Nephron progenitor cell (in vitro differentiated cells): ENCODE measurements around the gene CETP.

Source experiments
- DNase-seq: peaks from one replicate; pipeline ENCODE4 v3.0.0; 2021
- H3K27ac Mint-ChIP-seq: 2 replicates; pipeline ENCODE4 v1.8.0; 2021; ENCODE audit warnings: mild to moderate bottlenecking, moderate library complexity, mixed read lengths
- H3K27me3 Mint-ChIP-seq: 2 replicates; pipeline ENCODE4 v1.8.0; 2021; ENCODE audit warnings: mild to moderate bottlenecking, low read depth, mixed read lengths; ENCODE audit not compliant: poor library complexity
- H3K36me3 Mint-ChIP-seq: 2 replicates; pipeline ENCODE4 v1.8.0; 2021; ENCODE audit warnings: low read depth, mixed read lengths
- H3K4me1 Mint-ChIP-seq: 2 replicates; pipeline ENCODE4 v1.8.0; 2021; ENCODE audit warnings: mixed read lengths
- H3K4me3 Mint-ChIP-seq: 2 replicates; pipeline ENCODE4 v1.8.0; 2021; ENCODE audit warnings: mild to moderate bottlenecking, moderate library complexity, mixed read lengths
- H3K9me3 Mint-ChIP-seq: 2 replicates; pipeline ENCODE4 v1.8.0; 2021; ENCODE audit warnings: mild to moderate bottlenecking, moderate library complexity, mixed read lengths
- TF ChIP-seq, protein P1 (sequence below): fragments of 200-600 bp; sonication (generic); IDR thresholded peaks from 2 replicates; pipeline ENCODE4 v1.5.0; 2021; ENCODE audit warnings: antibody characterized with exemption

Gene CETP

DNA sequence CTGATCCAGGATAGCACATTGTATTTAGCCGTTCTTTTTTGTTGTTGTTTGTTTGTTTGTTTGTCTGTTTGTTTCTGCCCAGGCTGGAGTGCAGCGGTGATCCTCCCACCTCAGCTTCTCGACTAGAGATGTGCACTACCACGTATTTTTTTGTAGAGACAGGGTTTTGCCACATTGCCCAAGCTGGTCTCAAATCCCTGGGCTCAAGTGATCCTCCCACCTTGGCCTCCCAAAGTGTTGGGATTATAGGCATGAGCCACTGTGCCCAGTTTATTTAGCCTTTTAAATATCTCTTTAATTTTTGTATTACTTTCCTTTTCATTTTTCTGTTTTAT lies 18.4 kb downstream of the CETP start:
- H3K4me3 Mint-ChIP-seq: no peak overlapping the region
- peaks cover 3% of the 10 kb centered on the region for H3K4me1 Mint-ChIP-seq
- no peaks in the 10 kb centered on the region for H3K36me3 Mint-ChIP-seq
- no peaks in the 10 kb centered on the region for H3K9me3 Mint-ChIP-seq
- TF ChIP-seq, protein P1, sequence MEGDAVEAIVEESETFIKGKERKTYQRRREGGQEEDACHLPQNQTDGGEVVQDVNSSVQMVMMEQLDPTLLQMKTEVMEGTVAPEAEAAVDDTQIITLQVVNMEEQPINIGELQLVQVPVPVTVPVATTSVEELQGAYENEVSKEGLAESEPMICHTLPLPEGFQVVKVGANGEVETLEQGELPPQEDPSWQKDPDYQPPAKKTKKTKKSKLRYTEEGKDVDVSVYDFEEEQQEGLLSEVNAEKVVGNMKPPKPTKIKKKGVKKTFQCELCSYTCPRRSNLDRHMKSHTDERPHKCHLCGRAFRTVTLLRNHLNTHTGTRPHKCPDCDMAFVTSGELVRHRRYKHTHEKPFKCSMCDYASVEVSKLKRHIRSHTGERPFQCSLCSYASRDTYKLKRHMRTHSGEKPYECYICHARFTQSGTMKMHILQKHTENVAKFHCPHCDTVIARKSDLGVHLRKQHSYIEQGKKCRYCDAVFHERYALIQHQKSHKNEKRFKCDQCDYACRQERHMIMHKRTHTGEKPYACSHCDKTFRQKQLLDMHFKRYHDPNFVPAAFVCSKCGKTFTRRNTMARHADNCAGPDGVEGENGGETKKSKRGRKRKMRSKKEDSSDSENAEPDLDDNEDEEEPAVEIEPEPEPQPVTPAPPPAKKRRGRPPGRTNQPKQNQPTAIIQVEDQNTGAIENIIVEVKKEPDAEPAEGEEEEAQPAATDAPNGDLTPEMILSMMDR: no peak
- no peak overlapping the region for H3K27ac Mint-ChIP-seq
- no peak for DNase-seq
- H3K27me3 Mint-ChIP-seq: peaks cover 28% of the 10 kb centered on the region

DNA sequence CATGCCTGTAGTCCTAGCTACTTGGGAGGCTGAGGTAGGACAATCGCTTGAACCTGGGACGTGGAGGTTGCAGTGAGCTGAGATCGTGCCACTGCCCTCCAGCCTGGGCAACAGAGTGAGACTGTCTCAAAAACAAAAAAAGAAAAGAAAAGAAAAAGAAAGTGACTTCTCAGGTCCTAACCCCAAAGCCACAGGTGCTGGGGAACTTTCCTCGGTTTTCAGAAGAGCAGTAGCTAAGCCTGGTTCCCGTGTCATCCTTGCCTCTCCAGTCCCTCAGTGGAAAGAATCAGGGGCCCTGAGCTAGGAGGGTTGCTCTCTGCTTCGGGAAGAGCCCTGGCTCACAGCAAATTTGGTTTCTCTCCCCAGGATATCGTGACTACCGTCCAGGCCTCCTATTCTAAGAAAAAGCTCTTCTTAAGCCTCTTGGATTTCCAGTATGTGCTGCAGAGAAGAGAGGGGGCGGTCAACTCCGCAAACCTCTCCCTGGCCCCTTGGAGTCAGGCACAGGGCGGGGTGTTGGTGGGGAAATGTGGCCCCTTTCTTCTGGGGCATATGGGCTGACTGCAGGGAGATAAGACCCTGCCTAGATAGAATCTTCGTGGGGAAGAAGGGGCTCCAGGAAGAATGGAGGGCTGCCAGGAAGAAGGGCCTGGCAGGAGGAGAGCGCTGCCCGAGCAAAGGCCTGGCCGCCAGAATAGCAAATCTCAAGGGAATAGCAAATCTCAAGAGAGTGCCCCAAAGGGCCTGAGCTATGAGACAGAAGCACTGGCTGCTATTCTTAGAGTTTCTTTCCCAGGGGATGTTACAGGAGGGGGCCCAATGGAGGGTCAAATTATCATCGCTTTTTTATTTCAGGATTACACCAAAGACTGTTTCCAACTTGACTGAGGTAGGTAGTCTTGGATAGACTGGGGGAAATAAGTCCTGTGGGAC lies 19.3 kb downstream of the CETP start:
- TF ChIP-seq, protein P1: no peak
- H3K4me1 Mint-ChIP-seq: peaks cover 3% of the 10 kb centered on the region
- H3K9me3 Mint-ChIP-seq: no peaks in the 10 kb centered on the region
- H3K27ac Mint-ChIP-seq: no peak overlapping the region
- no peaks in the 10 kb centered on the region for H3K36me3 Mint-ChIP-seq
- H3K27me3 Mint-ChIP-seq: peaks cover 26% of the 10 kb centered on the region
- no peak for DNase-seq
- H3K4me3 Mint-ChIP-seq: no peak overlapping the region

DNA sequence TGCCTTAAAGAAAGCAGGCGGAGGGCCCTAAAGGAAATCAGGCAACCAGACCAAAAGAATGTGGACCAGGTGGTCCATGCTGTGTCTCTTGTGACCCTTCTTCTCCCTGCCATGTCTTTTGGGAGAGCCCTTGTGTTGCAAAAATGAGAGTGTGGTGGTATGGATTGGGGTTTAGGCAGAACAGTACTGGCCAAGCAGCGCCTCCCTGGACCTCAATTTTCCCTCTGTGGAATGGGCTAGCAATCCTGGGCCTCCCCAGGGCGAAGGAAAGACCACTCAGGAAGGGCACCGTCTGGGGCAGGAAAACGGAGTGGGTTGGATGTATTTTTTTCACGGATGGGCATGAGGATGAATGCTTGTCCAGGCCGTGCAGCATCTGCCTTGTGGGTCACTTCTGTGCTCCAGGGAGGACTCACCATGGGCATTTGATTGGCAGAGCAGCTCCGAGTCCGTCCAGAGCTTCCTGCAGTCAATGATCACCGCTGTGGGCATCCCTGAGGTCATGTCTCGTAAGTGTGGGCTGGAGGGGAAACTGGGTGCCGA lies 20.1 kb downstream of the CETP start:
- H3K27ac Mint-ChIP-seq: no peak overlapping the region
- H3K4me1 Mint-ChIP-seq: peaks cover 3% of the 10 kb centered on the region
- H3K4me3 Mint-ChIP-seq: no peak overlapping the region
- H3K27me3 Mint-ChIP-seq: peaks cover 30% of the 10 kb centered on the region
- no peak for DNase-seq
- TF ChIP-seq, protein P1: no peak
- H3K36me3 Mint-ChIP-seq: no peaks in the 10 kb centered on the region
- H3K9me3 Mint-ChIP-seq: no peaks in the 10 kb centered on the region

DNA sequence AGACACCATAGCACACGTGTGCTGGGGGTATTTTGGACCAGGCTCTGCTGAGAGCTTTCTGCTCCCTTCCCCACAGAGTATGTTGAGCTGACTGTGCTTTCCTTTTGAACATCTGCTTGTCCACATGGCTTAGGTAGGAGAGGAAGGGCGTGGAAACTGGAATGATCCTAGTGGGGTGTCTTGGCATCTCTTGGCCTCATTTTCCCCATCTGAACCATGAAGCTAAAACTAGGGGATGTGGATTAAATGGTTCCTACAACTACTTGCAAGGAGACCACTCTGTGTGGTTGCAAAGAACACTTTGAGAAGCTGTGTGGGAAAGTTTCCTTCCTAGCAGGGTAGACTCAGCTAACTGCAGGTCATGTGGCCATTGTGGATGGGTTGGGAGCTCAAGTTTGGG lies 20.9 kb downstream of the CETP start:
- Mint-ChIP-seq H3K27ac (no peak overlapping the region), H3K4me1 (peaks cover 3% of the 10 kb centered on the region), H3K27me3 (peaks cover 39% of the 10 kb centered on the region), H3K9me3 (no peaks in the 10 kb centered on the region), H3K4me3 (no peak overlapping the region), H3K36me3 (no peaks in the 10 kb centered on the region)
- DNase-seq: no peak
- TF ChIP-seq, protein P1: no peak

DNA sequence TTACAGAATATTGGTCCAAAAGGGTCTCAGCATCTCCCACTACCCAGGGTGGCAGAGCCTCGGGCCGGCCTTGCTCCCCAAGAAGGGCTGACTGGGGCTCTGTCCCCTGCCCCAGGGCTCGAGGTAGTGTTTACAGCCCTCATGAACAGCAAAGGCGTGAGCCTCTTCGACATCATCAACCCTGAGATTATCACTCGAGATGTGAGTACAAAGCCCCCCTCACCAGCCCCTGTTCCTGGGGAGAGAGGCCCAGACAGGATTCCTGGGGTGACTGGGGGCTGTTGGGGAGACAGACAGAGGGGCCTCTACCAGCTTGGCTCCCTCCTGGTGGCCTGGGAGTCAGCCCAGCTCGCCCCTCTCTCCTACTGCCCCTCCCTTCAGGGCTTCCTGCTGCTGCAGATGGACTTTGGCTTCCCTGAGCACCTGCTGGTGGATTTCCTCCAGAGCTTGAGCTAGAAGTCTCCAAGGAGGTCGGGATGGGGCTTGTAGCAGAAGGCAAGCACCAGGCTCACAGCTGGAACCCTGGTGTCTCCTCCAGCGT lies 21.5 kb downstream of the CETP start:
- no peak for DNase-seq
- Mint-ChIP-seq H3K4me3 (no peak overlapping the region), H3K9me3 (no peaks in the 10 kb centered on the region), H3K27me3 (peaks cover 45% of the 10 kb centered on the region), H3K36me3 (no peaks in the 10 kb centered on the region), H3K4me1 (peaks cover 3% of the 10 kb centered on the region), H3K27ac (no peak overlapping the region)
- TF ChIP-seq, protein P1: no peak
